ENCODE results near the gene ECPAS.

- TF ChIP-seq CTCF (IDR thresholded peaks at IDR 0.05) (no peak), POLR2A (IDR thresholded peaks at IDR 0.05) (no peak), POLR2AphosphoS5 (IDR thresholded peaks at IDR 0.05) (no peak)
Observed at GRCh38 chr9:111451570-111451969, 32.6 kb downstream of the ECPAS start.

Measured in suprapubic skin (tissue), 4 donors.